NCI-H524 treated with DMSO at 0.1 percent for 48 hours (cell line): Measurements from ENCODE around the gene CFAP61.

Experiments used
- DNase-seq: peaks from one replicate; lab custom pipeline; 2025; lab: John Stamatoyannopoulos, UW

The CFAP61 gene

GRCh38 chr20:20174089-20174835, 121.9 kb downstream of the CFAP61 start:
- DNase-seq, result no peak

- no peak for DNase-seq
Observed at GRCh38 chr20:20181322-20181721, 129.0 kb downstream of the CFAP61 start.

- DNase-seq, result no peak
Observed at GRCh38 chr20:20184149-20184548, 131.8 kb downstream of the CFAP61 start.

- no peak for DNase-seq
Observed at GRCh38 chr20:20184706-20185105, 132.4 kb downstream of the CFAP61 start.

DNA sequence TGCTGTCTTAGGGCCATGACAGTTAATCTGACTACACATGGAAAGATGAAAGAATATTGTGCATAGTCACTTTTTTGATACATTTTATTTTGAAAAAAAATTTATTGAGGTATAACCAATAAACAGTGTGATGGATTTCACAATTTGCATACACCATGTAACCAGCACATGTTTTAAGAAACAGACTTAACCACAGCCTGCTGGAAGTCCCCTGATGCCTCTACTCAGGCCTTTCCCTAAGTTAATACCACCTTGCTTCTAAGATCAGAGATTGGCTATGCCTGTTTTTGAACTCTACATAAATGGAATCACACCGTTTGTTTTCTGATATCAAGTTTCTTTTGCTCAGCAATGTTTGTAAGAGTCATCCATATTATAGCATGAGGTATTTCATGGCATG, 136.3 kb downstream of the CFAP61 start:
- no peak for DNase-seq

- DNase-seq, result no peak
Observed at GRCh38 chr20:20192366-20192765, 140.0 kb downstream of the CFAP61 start.

- DNase-seq, result no peak
Observed at GRCh38 chr20:20195021-20195705, 142.8 kb downstream of the CFAP61 start.

DNA sequence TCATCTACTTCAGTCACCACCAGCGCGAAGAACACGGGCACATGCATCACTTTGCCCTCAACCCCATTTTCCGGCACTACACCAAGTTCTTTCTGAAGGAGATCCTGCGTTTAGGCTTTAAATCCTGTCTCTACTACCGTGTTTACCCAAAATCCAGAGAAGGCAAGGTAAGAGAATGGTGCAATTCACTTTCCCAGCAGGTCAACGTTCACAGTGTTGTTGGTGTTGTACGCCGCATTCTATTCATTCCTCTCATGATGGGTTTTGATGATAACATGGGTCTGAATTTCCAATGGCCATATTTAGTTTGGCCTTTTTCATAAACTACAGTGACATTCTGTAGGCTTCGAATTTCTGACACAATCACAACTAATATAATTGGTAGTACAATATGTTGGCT, 144.3 kb downstream of the CFAP61 start:
- no peak for DNase-seq

- no peak for DNase-seq
Observed at GRCh38 chr20:20198011-20198410, 145.7 kb downstream of the CFAP61 start.

GRCh38 chr20:20199361-20200160, 147.2 kb downstream of the CFAP61 start:
- peak; percentile 98 for DNase-seq

DNA sequence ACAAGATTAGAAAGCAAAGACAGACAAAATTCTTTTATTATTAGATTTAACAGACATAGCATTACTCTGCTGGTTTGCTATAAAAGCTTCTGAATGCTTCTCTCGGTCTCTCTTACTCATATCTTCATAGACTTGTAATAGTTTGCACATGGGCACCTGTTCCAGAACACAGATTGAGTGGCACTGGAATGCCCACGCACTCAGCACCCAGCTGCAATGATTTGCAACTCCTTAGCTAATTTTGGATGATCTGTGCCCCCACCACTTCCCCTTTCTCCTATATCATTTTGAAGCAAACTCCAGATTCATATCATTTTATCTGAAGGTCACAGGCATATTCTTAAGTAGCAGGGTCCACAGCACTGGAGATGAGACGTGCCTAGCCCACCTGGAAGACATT, 148.8 kb downstream of the CFAP61 start:
- no peak for DNase-seq

DNA sequence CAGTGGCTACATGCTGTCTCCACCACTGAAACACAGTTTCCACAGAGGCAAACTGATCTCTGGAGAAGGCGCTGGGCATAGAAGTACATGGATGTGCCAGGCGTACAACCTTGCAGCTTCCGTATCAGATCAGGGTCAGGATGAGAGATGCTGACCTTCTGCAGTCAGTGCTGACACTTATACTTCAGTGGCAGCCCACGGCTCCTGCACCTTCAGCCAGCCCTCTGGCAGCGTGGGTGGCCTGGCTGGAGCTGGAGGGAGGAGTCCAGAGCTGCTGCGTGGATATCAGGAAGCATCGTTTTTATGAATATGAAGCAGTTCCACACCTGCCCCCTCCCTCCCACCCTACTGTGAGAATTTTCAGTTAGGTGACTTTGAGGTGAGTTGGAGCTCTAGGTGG, 149.3 kb downstream of the CFAP61 start:
- no peak for DNase-seq

DNA sequence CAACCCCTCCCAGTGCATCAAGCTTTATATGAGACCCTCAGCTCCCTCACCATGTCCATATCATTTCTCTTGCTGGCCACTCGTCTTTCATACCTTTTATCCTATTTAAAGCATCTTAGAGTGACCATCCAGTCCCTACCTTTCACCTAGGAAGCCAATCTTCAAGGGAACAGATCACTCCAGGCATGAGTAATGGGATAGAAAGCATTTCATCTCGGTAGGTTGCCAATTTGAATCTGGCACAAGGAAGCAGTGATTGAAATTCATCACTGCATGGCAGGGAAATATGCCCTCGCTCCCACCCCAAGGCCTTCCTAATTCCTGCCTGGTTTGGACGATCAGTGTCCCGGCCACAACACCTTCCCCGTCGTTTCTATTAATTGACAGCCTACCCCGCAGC, 150.4 kb downstream of the CFAP61 start:
- no peak for DNase-seq

- DNase-seq, result no peak
Observed at GRCh38 chr20:20203784-20204183, 151.5 kb downstream of the CFAP61 start.

- DNase-seq, result peak; percentile 92
Observed at GRCh38 chr20:20204256-20204655, 151.9 kb downstream of the CFAP61 start.

DNA sequence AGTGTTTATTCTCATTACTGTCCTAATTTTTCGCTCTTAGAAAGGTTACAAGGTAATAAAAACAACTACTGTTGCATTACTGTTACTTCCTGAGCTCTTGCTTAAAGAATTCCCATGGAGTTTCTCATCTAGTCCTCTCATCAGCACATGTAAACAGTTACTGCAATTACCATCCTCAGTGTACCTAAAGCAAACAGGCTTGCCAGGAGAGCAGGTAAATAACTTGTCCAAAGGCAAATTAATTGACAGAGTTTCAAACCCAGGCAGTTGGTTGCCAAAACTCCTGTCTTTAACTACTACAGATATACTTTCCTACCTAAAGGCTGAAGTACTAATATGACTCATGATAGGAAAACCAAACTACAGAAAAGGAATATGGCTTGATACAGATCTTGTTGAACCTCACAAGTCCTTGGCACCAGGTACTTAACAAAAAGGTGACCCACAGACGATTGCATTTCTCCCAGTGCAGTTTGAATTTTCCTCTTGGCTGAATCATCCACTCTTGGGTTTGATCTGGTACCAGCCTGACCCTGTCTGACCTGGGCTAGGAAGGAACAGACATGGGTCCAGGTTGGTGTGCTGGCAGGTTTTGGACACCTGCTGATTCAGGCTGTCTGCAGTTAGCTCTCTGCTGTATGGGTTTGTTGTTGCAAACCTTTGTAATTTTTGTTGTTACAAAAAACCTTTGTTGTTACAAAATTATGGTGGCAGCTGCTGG, 153.0 kb downstream of the CFAP61 start:
- no peak for DNase-seq

DNA sequence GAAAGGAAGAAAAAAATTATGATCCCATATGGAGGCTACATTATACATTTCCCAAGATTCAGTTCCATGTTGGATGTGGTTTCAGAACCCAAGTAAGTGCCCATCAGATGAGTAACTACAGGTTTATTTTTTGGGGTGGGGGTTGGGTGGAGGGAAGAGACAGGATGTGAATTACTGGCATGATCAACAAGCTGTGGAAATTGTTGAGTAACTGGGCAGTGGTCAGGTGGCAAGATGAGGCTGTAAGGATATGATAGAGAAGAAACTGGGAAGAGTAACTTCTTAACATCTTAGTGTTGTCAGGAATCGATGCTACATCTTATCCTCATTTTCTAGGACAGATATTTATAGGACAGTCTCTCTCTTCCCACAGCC, 153.5 kb downstream of the CFAP61 start:
- no peak for DNase-seq

DNA sequence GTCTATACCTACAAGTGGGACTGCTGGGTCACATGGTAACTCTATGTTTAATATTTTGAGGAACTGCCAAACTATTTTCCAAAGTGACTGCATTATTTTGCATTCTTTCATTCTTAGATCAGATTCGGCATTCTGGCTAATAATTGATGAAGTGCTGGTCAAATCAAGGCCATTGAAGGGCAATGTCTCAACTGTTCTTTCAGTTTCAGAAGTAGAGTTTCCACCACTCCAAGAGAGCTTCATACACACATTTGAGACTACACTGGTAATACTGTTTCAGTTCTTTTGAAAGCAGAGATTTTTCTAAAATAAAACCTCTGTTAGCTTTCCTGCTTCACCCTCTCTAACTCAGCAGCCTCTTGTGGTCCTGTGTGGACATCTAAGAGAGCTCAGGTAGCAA, 154.5 kb downstream of the CFAP61 start:
- no peak for DNase-seq

DNA sequence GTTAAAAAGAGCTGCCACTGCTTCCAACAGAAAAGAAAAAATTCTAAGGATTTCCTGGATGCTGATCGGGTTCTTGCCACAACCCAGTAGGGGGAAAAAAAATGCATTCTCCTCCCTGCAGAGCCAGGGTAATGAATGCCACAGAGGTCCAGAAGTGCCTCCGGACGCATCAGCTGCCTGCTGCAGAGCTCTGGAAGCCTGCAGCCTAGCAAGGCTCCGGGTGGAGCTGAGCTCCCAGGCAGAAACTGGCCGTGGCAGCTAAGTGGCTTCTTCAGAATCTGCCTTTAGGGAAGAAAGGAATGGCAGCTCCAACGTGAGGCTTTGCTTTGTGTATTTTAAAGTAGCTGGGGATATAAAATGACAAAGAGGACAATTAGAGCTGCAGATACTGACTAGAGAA, 155.0 kb downstream of the CFAP61 start:
- DNase-seq, result no peak

DNA sequence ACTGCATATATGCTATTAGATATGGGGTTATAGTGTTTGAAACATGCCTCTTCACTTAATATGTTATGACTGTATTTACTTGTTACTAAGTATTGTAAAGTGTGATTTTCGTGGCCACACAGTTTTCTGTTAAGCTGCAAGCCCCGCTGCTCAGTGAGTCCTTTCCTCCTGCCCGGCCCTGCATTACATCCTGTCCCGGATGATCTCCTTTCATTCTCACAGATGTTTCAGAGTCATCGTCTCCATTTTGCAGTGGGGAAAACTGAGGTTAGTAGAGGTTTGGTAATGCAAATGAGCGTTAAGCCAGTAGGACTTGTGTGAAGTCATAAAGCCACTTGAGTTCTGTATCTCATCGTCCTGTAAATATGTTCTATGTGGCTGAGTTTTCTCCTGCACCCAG, 155.5 kb downstream of the CFAP61 start:
- no peak for DNase-seq

DNA sequence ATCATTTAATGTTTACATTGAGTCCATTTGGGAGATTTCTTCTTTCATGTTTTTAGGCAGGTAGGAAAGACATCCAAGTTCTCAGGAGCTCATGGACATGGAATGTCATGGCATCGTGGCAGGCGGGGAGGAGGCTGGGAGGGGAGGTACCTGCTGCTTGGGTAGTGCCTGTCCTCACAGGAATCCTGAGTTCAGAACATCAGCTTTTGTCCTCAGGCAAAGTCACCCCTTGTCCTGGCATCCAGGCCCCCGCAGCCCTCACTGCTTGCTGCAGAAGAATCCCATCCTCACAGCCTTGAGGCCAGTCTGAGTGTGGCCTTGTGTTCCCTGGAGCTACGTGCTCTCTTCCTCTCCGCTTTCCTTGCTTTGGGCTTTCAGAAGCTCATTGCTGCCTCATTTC, 157.4 kb downstream of the CFAP61 start:
- DNase-seq, result no peak

GRCh38 chr20:20210327-20210726, 158.0 kb downstream of the CFAP61 start:
- no peak for DNase-seq

DNA sequence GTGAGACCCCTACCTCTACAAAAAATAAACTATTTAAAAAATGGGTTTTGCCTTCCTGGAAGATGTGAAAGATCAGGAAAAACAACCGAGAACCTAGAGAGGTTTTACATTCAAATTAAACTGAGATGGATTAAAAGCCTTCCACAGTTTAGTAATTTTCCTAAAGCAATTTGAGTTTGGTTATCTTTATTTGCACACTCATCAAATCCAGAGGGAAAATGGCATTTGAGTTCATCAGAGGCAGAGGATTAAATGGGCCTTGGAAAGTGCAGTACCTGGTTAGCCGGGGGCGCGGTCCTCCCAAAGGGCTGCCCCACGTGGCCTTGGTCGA, 158.6 kb downstream of the CFAP61 start:
- DNase-seq, result no peak
